VCaP (cell line): ENCODE measurements around the gene TENM4.
A peak's percentile ranks its signal among the peaks of the same experiment; 100 is the strongest.

Experiments
- H3K27ac ChIP-seq: fragments of 450-650 bp; 2 replicates; pipeline ENCODE4 v1.5.1; 2017
- TF ChIP-seq, protein P1 (sequence below): fragments of 450-650 bp; conservative IDR thresholded peaks from 2 replicates; pipeline ENCODE4 v1.5.1; 2017; ENCODE audit warnings: mild to moderate bottlenecking, moderate library complexity

Gene TENM4

GRCh38 chr11:78804991-78805390 is 635.8 kb downstream of the TENM4 start:
- H3K27ac ChIP-seq: no peak overlapping the region
- TF ChIP-seq, protein P1, sequence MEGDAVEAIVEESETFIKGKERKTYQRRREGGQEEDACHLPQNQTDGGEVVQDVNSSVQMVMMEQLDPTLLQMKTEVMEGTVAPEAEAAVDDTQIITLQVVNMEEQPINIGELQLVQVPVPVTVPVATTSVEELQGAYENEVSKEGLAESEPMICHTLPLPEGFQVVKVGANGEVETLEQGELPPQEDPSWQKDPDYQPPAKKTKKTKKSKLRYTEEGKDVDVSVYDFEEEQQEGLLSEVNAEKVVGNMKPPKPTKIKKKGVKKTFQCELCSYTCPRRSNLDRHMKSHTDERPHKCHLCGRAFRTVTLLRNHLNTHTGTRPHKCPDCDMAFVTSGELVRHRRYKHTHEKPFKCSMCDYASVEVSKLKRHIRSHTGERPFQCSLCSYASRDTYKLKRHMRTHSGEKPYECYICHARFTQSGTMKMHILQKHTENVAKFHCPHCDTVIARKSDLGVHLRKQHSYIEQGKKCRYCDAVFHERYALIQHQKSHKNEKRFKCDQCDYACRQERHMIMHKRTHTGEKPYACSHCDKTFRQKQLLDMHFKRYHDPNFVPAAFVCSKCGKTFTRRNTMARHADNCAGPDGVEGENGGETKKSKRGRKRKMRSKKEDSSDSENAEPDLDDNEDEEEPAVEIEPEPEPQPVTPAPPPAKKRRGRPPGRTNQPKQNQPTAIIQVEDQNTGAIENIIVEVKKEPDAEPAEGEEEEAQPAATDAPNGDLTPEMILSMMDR: no peak

- H3K27ac ChIP-seq: peak overlapping the region; percentile 98; the same call in 1 of the 2 replicates
- TF ChIP-seq, protein P1: no peak
Observed at GRCh38 chr11:78803995-78804394, 636.8 kb downstream of the TENM4 start.

DNA sequence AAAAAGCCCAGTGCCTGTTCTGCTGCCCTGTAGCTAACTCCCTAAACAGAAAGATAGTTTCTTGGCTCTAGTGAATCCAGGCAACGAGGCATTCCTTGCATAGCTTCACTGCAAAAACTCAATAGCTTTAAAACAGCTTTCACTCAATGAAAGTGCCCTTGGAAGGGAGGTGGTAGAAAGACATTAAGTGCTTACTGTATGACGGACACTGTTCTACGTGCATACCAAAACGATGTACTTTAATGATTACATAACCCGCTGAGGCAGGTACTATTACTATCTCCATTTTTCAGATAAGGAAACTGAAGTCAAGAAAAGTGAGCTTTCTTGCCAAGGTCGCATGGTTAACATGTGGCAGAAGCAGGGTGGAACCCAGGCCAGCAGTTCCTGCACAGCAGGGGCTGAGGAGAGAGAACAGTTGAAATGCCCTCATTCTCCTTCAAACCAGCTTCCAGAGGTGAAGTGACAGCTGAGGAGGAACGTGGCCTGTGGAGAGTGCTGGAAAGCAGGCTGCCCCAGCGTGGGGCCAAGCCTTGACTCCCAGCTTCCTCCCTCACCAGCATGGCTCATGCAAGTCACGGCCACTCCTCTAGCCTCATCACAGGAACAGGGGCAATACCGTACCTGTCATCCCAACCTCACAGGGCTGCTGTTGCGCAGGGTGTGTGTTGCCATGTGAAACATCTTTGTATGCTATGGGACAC is 638.6 kb downstream of the TENM4 start:
- peak overlapping the region; percentile 98 for H3K27ac ChIP-seq

GRCh38 chr11:78801161-78801884 is 639.5 kb downstream of the TENM4 start:
- TF ChIP-seq, protein P1: no peak
- H3K27ac ChIP-seq: peak overlapping the region; percentile 98

More for the DNA sequence above, 638.6 kb downstream of the TENM4 start:
- TF ChIP-seq, protein P1: no peak

- TF ChIP-seq, protein P1: no peak
- H3K27ac ChIP-seq: peak overlapping the region; percentile 98
Observed at GRCh38 chr11:78800756-78801155, 640.1 kb downstream of the TENM4 start.

DNA sequence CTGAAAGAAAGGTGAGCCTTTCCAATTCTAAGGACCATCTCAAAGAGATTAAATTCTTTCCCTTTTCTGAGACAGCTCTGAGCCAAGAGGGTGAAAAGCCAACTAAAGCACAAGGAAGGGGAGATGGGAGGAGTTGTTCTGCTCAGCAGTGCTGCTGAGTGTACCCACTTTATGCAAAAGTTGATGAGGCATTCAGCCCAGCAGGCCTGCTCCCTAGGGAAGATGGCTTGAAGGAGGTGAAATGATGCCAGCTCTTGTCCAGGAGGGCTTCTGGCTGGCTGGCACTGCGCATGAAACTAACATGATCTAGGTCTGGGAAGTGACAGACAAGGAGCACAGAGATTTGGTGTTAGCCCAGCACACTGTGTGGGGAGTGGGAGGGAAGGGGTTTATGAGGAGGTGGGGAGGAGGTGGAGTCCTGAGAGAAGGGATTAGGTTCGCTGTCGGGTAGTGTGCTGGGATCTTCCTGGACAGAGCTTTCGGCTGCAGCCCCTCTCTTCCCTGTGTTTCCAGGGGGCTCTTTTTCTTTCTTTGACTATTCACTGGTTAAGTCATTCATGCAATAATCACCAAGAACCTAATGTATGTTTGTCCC is 640.6 kb downstream of the TENM4 start:
- peak overlapping the region; percentile 98 for H3K27ac ChIP-seq
- TF ChIP-seq, protein P1: no peak

DNA sequence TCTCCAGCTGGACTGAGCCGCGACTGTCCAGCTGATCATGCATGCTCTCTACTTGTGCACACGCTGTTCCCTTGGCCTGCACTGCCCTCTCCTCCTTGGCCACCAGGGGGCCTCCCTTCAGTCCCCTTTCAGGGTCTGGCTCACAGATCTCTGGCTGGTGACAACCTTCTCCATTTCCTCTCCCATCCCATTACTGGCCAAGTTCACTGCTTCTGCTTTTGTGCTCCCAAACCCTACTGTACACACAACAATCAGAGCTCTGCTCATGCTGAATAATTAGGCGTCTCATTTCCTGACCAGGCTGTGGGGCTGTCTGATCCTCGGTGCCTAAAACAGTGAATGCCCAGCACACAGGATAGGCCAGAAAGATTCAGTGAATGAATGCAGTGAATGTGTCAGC is 642.2 kb downstream of the TENM4 start:
- peak overlapping the region; percentile 98 for H3K27ac ChIP-seq
- TF ChIP-seq, protein P1: peak; percentile 78
